SW 1271 (cell line): Measurements from ENCODE around the gene TP53I13.

ENCODE experiments used
- DNase-seq, 2 experiments: peaks; one replicate each; lab custom pipeline; 2025; lab: John Stamatoyannopoulos, UW

Gene TP53I13

DNA sequence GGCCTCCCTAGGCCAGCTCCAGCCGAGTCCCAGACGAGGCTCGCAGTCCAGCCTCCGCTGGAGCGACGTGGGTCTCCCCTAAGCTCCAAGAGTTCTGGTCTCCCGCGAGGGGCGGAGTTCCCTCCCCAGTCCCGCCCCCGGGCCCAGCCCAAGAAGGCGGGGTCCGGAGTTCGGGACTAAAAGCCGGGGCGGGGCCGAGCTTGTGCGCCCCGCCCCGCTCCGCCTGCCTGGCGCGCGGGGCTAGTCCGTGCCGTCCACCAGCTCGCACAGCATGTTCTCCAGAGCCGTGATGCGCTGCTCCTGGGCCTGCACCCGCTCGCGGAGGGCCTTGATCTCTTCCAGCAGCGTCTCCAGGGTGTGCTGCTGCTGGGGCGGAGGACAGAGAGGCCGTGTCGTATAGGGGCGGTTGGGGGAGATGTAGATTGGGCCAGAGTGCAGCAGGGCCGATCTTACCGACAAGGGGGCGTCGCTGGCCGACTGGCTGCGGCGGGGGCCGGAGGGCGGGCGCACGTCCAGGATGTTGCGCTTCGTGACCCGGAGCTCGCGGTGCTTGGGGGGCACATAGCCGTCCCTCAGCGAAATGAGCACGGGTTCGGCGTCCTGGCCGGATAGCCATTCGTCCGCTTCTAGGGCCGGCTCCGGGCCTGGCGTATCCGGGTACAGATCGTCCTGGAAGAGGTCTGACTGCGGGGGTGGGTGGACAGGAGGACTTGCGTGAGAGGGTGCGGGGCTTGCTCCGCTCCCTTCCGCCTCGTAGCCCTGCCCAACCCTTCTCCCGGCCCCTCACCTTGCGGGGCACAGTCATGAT, 47.2 kb downstream of the TP53I13 start:
- no peak for DNase-seq

DNA sequence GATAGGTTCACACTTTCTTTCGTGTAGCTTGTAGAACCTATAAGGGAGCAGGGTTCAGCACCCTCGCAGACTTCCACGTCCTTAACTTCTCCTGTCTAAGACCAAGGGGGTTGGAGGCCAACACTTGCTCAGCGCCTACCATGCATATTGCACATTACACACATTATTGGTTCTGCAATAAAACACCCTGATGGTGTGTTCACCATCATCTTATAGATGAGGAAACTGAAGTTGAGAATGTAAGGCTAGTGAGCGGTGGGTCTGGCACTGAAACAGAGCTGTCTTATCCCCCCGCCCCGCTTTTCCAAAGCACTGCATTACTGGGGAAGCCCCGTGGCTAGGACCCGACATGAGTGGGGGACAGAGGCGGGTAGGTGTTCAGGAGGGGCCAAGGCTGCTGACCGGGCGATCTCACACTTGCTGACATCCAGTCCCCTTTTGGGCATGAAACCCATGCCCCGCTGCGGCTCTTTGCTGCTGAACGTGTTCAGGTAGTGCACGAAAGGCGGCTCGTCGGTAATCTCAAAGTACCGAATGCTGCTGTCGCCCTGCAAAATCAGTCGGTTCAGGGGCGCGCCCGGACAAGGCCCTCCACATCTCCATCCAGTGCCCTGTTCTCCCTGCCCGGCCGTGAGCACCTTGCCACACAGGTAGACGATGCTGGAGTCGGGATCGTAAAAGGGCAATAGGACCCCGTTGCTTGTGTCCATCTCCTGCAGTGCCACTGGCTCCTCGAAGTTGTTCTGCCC, 48.0 kb downstream of the TP53I13 start:
- DNase-seq: no peak

DNA sequence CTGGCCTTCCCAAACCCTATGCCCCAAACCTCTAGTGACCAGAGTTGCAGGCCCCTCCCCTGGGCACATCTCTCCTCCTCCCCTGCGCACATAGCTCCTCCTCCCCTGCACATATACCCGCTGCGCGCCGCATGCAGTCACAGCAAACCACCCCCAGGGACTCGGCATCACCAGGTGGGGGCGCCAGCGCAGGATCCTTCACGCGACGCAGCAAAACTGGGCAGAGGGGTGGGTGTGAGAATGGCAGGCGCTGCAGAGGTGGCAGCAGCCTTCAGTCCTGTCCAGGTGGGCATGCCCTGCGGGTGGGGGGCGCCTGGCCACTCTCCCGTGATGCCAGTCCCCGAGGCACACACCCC, 48.6 kb downstream of the TP53I13 start:
- DNase-seq: no peak

DNA sequence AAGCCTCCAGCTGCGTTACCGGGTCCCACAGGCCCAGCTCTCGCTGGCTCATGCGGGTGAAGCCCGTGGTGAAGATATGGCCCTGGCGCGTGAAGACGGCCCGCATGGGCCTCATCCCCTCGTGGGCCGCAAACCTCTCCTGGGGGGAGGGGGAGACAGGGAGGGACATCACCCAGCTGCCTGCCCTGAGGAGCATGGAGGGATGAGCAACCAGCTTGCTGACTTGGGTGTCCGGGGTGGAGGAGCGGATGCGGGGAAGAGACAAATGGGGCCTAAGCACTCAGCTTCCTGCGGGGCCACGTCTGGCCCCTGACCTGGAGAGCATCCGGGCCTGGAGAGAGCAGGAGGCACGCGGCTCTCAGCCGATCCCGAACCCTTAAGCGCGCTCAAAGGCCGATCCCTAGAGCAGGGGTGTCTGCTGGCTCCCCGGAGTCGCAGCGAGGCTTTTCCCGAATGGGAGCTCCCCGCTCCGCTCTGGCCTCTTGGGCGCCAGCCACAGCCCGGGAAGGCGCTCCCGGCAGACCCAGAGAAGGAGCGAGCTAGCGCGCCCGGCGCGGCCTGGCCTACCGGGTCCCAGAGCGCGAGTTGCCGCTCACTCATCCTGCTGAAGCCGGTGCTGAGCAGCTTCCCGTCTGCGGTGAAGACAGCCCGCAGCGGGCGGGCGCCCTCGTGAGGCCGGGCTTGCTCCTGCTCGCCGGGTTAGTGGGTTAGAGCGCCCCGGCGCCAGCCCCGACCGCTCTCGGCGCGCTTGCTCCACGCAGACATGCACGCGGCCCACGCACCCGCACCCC, 49.2 kb downstream of the TP53I13 start:
- DNase-seq: no peak

DNA sequence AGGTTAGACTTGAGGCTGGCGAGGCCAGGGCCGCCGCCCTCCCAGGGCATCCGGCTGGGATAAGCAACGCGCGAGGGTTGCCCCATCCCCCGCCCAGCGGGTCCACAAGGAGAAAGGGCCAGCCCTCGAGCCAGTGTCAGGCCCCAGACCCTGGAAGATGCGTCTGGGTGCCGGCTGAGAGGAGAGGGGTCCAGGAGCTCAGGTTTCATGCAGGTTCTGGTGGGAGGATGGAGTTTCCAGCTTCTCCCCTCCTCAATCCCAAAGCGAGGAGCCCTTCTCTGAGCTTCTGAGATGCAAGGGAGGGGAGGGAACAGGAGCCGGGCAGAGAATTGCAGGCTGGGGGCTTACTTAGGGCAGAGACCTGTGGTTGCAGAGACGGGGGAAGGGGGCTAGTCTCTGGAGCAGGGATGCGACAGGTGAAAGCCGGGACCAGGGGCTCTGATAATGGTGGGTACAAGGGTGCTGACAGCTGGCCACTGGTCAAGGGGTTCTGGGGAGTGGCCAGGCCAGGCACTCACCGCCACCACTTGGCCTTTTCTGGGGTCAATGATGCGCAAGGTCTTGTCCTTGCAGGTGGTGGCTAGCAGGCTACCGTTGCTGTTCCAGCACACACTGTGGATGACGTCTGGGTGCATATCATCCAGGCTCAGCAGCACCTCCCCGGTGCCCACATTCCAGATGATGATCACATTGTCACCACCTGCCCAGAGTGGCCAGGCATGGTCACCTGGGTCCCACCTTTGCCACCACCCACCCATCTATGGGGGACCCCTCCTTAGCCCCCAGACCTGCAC, 50.0 kb downstream of the TP53I13 start:
- DNase-seq: no peak

DNA sequence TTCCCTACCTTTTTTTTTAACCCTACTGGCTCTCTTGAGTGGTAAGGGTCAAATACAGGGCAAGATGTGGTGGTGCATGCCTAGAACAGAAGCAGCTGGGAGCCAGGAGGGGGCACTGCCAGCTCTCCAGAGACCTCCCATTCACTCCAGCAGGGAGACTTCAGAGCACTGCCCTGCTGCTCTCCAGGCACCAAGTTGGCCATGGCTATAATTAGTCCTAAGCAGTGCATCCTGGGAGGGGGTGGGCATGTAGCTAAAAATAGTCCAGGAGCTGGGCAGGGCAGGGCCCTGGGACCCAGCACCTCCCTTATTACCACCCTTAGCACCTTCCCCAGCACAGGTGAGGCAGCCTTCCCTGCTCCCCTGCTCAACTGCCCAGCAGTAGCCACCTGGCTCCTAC, 50.8 kb downstream of the TP53I13 start:
- DNase-seq: peak in 1 of 2 experiments; percentile 8

DNA sequence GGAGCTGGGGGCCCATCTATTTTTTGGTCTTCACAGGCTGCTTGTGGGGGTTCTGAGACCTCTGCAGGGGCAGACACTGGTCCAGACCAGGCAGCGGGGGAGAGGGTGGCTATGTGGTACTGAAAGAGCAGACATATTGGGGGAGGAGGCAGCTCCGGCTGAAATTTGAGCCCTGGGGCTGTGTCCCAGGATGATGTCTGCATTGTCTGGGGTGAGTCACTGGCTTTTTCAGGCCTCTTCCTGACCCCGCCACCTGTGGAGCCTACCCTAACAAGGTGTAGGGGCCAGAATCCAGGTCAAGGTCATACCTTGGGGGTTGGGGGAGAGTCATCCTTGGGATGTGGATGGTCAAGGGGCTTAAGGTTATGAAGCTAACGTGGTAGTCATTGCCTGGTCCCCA, 51.8 kb downstream of the TP53I13 start:
- DNase-seq: no peak

DNA sequence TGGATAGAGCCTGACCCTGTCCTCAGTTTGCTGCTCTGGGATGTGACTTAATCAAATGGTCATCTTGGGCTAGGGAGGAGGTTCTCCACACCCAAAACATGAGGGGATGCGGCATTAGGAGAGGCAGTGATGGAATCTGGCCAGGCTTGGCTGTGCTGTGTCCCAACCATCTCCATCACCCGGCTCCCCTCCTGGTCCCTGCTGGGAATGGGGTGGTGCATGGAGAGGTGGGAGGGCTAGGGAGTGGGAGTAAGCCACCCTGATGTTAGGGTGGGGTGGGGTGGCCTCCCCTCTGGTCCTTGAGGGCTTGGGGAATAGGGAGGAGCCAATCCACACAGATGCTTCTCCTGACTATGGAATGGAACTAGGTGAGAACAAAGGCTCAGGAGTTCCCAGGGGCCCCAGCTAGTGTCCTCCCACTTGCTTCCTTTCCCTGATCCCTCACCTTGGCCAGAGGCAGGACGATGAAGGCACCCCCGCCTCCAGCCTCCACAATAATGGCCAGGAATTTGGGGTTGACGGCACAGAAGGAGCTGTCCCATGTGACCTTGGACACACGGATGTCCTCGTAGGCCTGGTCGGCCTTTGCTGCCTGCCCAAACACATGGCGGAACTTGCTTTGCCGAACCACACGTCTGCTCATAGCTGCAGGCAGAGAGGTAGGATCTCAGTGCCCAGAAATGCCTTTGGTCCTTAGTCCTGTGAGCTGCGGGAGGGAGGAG, 52.4 kb downstream of the TP53I13 start:
- DNase-seq: no peak

DNA sequence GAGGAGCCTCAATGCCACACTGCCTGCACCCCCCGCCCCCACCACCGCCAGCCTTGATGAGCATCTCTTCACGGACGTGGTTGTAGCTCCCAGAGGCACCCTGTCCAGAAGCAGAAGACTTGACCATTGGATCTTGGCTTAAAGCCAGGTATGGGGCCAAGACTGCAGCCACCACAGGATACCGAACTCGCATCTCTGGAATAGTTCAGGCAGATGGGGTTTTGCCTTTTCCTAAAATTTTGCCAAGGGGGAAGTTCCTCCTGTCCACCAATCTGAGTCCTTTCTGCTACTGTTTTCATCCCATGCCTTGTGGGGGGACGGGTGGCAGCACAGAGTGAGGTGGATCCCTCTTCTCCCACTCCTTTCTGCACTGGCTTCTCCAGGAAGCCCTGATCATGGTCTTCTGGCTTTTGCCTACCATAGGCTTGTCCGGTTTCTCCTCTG, 53.3 kb downstream of the TP53I13 start:
- DNase-seq: no peak
